ENCODE results near the gene LRRTM4.

The LRRTM4 gene

DNA sequence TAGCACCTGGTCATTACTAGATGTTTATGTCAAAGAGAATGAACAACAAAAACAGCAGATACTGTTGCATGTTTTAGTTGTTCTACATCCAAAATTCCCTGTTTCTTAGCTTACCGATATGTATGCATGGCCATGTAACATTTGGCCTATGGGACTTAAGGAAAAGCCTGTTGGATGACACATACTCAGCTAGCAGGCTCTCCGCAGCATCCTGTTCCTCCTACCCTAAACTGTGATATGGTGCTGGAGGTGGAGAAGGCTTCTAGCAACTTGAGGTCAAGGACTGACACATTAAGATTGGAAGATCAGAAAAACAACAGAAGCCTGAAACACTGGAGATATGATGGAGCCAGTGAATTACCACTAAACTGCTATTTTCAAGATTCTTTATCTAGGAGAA, 537.8 kb downstream of the LRRTM4 start:
- Mint-ChIP-seq H3K36me3 (ENCODE audit: insufficient read depth) (no peaks in the 10 kb centered on the region), H3K4me3 (no peak overlapping the region), H3K27me3 (no peaks in the 10 kb centered on the region), H3K9me3 (peaks cover 8% of the 10 kb centered on the region), H3K4me1 (no peaks in the 10 kb centered on the region), H3K27ac (ENCODE audit: low read depth) (no peak overlapping the region)
- ATAC-seq (replicated peaks; ENCODE audit: extremely low read depth, poor library complexity, severe bottlenecking) = no peak
- no peak for DNase-seq (ENCODE audit: low spot score in 2 of 2)

- DNase-seq (ENCODE audit: low spot score in 2 of 2) = no peak
- H3K4me1 Mint-ChIP-seq = no peaks in the 10 kb centered on the region
- no peaks in the 10 kb centered on the region for H3K27me3 Mint-ChIP-seq
- no peak overlapping the region for H3K4me3 Mint-ChIP-seq
- no peak overlapping the region for H3K27ac Mint-ChIP-seq (ENCODE audit: low read depth)
- H3K36me3 Mint-ChIP-seq (ENCODE audit: insufficient read depth) = no peaks in the 10 kb centered on the region
- no peak for ATAC-seq (replicated peaks; ENCODE audit: extremely low read depth, poor library complexity, severe bottlenecking)
- peaks cover 5% of the 10 kb centered on the region for H3K9me3 Mint-ChIP-seq
These were observed 541.9 kb downstream of the LRRTM4 start for GRCh38 chr2:76980067-76980787.

DNA sequence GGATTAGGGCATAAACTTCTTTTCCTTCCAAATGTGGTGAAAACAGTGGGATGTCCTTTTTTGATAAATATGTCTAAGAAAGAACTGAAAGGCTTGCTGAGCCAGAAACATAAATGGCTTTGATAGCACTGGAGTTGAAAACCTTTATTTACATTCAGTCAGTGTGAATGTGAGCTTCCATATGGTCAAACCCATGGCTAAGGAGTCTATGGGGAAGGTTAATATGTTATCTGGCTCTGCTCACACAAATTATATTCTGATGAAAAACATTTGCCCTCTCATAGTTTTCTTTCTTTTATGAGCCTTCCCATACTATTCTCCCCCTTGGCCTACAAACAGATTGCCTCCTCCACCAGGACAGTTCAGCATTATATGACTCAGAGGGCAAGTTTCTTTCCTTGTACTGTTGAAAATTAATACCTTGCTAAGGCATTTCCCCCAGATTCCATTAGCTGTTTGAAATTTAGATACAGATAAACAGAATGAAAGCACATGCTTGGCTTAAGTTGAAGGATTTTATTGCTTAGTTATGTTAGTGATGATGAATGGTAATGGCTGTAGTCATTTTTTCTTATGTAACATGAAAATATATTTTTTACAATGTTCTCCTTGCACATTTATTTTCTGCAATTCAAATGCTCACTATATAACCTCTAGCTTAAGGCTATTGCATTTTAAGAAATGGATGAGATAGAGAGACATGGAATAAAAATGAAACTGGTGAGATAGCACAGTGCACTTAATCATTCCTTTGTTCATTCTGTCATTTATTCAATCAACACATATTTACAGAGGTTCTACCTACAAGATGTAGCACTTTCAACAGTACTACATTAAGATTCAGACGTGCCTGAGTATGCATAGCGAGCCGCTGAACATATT, 544.1 kb downstream of the LRRTM4 start:
- no peaks in the 10 kb centered on the region for H3K9me3 Mint-ChIP-seq
- H3K27ac Mint-ChIP-seq (ENCODE audit: low read depth) = no peak overlapping the region
- ATAC-seq (replicated peaks; ENCODE audit: extremely low read depth, poor library complexity, severe bottlenecking) = no peak

DNA sequence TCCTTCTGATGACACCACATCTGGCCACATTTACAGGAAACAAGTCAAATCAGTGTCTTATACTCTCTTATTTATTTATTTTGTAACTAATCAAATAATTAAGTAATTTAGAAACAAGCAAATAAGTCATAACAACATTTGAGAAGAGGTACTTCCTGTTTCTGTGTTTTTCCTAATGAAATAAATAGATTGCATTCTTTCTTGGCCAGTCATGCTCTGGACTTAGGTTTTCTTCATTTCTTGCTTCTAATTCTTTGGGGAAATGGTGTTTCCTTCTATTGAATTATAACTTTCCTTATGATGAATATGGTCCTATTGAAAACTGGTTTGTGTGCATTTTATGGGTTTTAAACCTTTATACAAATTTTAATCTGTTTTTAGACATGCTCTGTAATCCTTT, 546.4 kb downstream of the LRRTM4 start:
- Mint-ChIP-seq H3K4me1 (no peaks in the 10 kb centered on the region), H3K4me3 (no peak overlapping the region), H3K27me3 (no peaks in the 10 kb centered on the region), H3K27ac (ENCODE audit: low read depth) (no peak overlapping the region), H3K36me3 (ENCODE audit: insufficient read depth) (no peaks in the 10 kb centered on the region), H3K9me3 (no peaks in the 10 kb centered on the region)
- ATAC-seq (replicated peaks; ENCODE audit: extremely low read depth, poor library complexity, severe bottlenecking) = no peak
- DNase-seq (ENCODE audit: low spot score in 2 of 2) = no peak

More for the DNA sequence above, 544.1 kb downstream of the LRRTM4 start:
- no peak for DNase-seq (ENCODE audit: low spot score in 2 of 2)
- H3K4me3 Mint-ChIP-seq = no peak overlapping the region
- H3K36me3 Mint-ChIP-seq (ENCODE audit: insufficient read depth) = no peaks in the 10 kb centered on the region
- no peaks in the 10 kb centered on the region for H3K4me1 Mint-ChIP-seq
- no peaks in the 10 kb centered on the region for H3K27me3 Mint-ChIP-seq

DNA sequence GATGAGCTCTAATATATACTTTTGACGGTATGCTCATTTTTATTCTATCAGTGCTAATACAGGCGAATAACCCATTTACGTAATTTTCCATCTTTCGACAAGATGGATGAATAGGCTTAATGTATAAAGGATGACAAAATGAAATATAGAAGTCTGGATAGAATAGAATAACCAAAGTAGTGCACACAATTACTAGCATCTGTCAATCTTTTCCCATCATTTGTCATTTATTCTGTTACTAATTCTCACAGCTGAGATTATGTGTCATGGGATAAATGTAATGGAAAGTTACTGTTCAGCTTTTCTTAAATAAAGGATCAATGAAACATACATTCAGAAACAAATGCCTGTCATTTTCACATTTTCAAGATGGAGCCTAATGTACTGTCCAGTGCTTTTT, 548.6 kb downstream of the LRRTM4 start:
- H3K9me3 Mint-ChIP-seq = peaks cover under 1% of the 10 kb centered on the region
- H3K27me3 Mint-ChIP-seq = no peaks in the 10 kb centered on the region
- H3K36me3 Mint-ChIP-seq (ENCODE audit: insufficient read depth) = no peaks in the 10 kb centered on the region
- DNase-seq (ENCODE audit: low spot score in 2 of 2) = no peak
- ATAC-seq (replicated peaks; ENCODE audit: extremely low read depth, poor library complexity, severe bottlenecking) = no peak
- H3K4me3 Mint-ChIP-seq = no peak overlapping the region
- H3K27ac Mint-ChIP-seq (ENCODE audit: low read depth) = no peak overlapping the region
- no peaks in the 10 kb centered on the region for H3K4me1 Mint-ChIP-seq

- ATAC-seq (replicated peaks; ENCODE audit: extremely low read depth, poor library complexity, severe bottlenecking) (no peak), DNase-seq (ENCODE audit: low spot score in 2 of 2) (no peak)
- Mint-ChIP-seq H3K9me3 (peaks cover 22% of the 10 kb centered on the region), H3K36me3 (ENCODE audit: insufficient read depth) (no peaks in the 10 kb centered on the region), H3K27ac (ENCODE audit: low read depth) (no peak overlapping the region), H3K4me3 (no peak overlapping the region), H3K4me1 (no peaks in the 10 kb centered on the region), H3K27me3 (no peaks in the 10 kb centered on the region)
These were observed 556.4 kb downstream of the LRRTM4 start for GRCh38 chr2:76965772-76966171.

DNA sequence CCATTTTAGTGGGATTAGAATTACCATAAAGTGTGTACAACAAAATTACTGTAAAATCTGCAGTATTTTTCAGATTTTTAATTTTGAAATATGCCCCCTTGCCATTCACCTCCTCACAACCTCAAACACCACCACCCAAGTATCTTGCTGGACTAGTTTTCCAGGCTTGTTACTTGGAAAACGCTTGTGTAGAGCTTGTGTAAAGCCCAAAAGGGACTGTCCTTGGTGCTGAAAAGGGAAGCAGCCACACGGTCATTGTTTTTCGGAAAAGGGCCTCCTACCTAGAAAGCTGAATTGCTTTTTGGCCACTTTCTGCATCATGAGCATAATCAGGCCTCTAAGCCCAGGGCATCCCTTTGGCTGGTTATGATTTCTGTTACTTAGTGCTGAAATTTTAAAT, 563.4 kb downstream of the LRRTM4 start:
- ATAC-seq (replicated peaks; ENCODE audit: extremely low read depth, poor library complexity, severe bottlenecking) = no peak
- Mint-ChIP-seq H3K27me3 (no peaks in the 10 kb centered on the region), H3K9me3 (peaks cover 23% of the 10 kb centered on the region), H3K4me3 (no peak overlapping the region), H3K27ac (ENCODE audit: low read depth) (no peak overlapping the region), H3K4me1 (no peaks in the 10 kb centered on the region), H3K36me3 (ENCODE audit: insufficient read depth) (no peaks in the 10 kb centered on the region)
- DNase-seq (ENCODE audit: low spot score in 2 of 2) = no peak

GRCh38 chr2:76953733-76954347, 568.3 kb downstream of the LRRTM4 start:
- Mint-ChIP-seq H3K27ac (ENCODE audit: low read depth) (no peak overlapping the region), H3K4me1 (no peaks in the 10 kb centered on the region), H3K27me3 (no peaks in the 10 kb centered on the region), H3K9me3 (peaks cover 29% of the 10 kb centered on the region), H3K36me3 (ENCODE audit: insufficient read depth) (no peaks in the 10 kb centered on the region), H3K4me3 (no peak overlapping the region)
- ATAC-seq (replicated peaks; ENCODE audit: extremely low read depth, poor library complexity, severe bottlenecking) (no peak), DNase-seq (ENCODE audit: low spot score in 2 of 2) (no peak)

GRCh38 chr2:76946631-76947145, 575.5 kb downstream of the LRRTM4 start:
- Mint-ChIP-seq H3K36me3 (ENCODE audit: insufficient read depth) (no peaks in the 10 kb centered on the region), H3K27me3 (no peaks in the 10 kb centered on the region)
- no peak for ATAC-seq (replicated peaks; ENCODE audit: extremely low read depth, poor library complexity, severe bottlenecking)

GRCh38 chr2:76940559-76940958, 581.6 kb downstream of the LRRTM4 start:
- Mint-ChIP-seq H3K9me3 (peaks cover 25% of the 10 kb centered on the region), H3K36me3 (ENCODE audit: insufficient read depth) (no peaks in the 10 kb centered on the region), H3K4me1 (no peaks in the 10 kb centered on the region), H3K4me3 (no peak overlapping the region), H3K27ac (ENCODE audit: low read depth) (no peak overlapping the region), H3K27me3 (no peaks in the 10 kb centered on the region)
- no peak for DNase-seq (ENCODE audit: low spot score in 2 of 2)
- ATAC-seq (replicated peaks; ENCODE audit: extremely low read depth, poor library complexity, severe bottlenecking) = no peak

More at GRCh38 chr2:76946631-76947145, 575.5 kb downstream of the LRRTM4 start:
- Mint-ChIP-seq H3K27ac (ENCODE audit: low read depth) (no peak overlapping the region), H3K4me1 (no peaks in the 10 kb centered on the region), H3K9me3 (peaks cover 19% of the 10 kb centered on the region), H3K4me3 (no peak overlapping the region)
- DNase-seq (ENCODE audit: low spot score in 2 of 2) = no peak

DNA sequence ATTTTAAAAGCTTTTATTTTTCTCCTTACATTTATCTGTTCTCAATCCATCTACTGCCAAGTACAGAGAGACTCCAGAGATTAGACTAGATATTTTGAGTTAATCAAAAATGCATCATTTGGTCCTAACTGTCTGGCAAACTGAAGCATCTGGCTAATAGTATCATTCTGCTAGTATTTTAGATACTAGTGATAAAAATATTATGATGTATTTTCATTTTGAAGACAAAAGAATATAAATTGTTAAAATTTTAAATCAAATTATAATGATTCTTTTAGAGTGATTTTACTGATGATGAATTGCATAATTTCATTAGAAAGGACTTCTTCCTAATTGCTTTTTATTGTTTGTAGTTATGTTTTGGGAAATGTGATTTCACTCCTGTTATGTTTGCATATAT, 584.0 kb downstream of the LRRTM4 start:
- no peak overlapping the region for H3K4me3 Mint-ChIP-seq
- ATAC-seq (replicated peaks; ENCODE audit: extremely low read depth, poor library complexity, severe bottlenecking) = no peak
- H3K4me1 Mint-ChIP-seq = no peaks in the 10 kb centered on the region
- no peak overlapping the region for H3K27ac Mint-ChIP-seq (ENCODE audit: low read depth)
- DNase-seq (ENCODE audit: low spot score in 2 of 2) = no peak
- no peaks in the 10 kb centered on the region for H3K27me3 Mint-ChIP-seq
- peaks cover 12% of the 10 kb centered on the region for H3K9me3 Mint-ChIP-seq
- no peaks in the 10 kb centered on the region for H3K36me3 Mint-ChIP-seq (ENCODE audit: insufficient read depth)

GRCh38 chr2:76932550-76932949, 589.6 kb downstream of the LRRTM4 start:
- no peaks in the 10 kb centered on the region for H3K4me1 Mint-ChIP-seq
- no peaks in the 10 kb centered on the region for H3K27me3 Mint-ChIP-seq
- DNase-seq (ENCODE audit: low spot score in 2 of 2) (no peak), ATAC-seq (replicated peaks; ENCODE audit: extremely low read depth, poor library complexity, severe bottlenecking) (no peak)
- no peak overlapping the region for H3K4me3 Mint-ChIP-seq
- no peaks in the 10 kb centered on the region for H3K36me3 Mint-ChIP-seq (ENCODE audit: insufficient read depth)
- no peak overlapping the region for H3K27ac Mint-ChIP-seq (ENCODE audit: low read depth)
- peaks cover 5% of the 10 kb centered on the region for H3K9me3 Mint-ChIP-seq
